HG02885 (cell line): ENCODE data around the gene USB1.

Experiments
- ATAC-seq: cut with Tn5 transposase; IDR thresholded peaks from one replicate; pipeline ENCODE4 v1.9.1; 2021; ENCODE audit warnings: mild to moderate bottlenecking; ENCODE audit not compliant: unreplicated experiment, poor library complexity

Gene USB1, protein sequence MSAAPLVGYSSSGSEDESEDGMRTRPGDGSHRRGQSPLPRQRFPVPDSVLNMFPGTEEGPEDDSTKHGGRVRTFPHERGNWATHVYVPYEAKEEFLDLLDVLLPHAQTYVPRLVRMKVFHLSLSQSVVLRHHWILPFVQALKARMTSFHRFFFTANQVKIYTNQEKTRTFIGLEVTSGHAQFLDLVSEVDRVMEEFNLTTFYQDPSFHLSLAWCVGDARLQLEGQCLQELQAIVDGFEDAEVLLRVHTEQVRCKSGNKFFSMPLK

DNA sequence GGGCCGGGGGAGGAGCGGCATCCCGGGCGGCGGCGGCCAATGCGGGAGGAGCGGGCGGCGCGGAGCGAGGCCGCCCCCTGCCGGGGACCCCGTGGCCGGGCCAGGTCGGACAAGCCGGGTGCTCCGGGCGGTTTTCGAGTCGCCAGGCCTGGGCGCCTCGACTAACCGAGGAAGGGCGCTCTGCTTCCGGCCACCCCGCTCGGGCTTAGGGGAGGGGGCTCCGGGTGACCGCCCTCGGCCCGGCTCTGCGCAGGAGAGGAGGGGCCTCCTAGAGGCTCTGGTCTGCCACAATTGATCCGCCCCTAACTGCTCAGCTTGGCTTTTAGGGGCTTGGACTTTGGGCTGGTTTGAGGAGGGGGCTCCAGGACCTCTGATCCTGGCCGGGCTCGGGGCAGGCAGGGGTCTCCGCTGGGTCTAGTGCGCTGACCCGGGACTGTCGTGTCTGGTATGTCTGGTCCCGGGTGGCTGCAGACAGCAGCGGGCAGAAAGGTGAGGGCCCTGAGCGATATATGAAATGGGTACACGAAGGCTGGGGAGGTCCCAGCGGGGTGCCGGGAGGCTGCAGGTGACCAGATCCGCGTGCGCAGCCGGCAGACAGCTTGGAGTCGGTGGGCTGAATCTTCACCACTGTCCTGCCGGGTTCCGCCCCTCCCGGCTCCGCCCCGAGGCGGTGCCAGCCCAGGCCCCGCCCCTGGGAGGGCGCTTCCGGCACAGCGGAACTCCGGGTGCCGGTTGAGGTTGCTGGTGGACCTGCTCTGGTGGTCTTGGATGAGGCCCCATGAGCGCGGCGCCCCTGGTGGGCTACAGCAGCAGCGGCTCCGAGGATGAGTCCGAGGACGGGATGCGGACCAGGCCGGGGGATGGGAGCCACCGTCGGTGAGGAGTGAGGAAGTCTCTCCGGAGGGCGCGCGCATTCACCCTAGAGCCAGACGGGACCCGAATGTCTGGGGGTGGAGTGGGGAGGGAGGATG is at the start of gene USB1:
USB1 (plus strand) TSS at position 702 of the 971 bp plus-strand sequence; CDS start at position 779, 77 bp downstream.
- ATAC-seq = peak; percentile 81

DNA sequence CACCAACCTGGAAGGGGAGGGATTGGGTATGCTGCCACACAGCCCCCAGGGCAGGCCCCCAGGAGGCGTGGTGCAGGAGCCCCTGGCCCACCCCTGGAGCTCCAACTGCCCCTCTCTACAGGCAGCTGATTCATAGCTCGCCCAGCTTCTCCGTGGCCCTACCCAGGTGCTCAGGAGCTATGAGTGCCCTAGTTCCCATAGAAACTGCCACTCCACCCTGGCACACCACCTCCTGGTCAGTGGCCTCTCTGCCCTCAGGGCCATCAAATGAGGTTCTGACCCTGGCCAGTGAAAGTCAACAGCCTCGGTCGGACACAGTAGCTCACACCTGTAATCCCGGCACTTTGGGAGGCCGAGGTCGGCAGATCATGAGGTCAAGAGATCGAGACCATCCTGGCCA is 48.3 kb upstream of the USB1 start:
- no peak for ATAC-seq

DNA sequence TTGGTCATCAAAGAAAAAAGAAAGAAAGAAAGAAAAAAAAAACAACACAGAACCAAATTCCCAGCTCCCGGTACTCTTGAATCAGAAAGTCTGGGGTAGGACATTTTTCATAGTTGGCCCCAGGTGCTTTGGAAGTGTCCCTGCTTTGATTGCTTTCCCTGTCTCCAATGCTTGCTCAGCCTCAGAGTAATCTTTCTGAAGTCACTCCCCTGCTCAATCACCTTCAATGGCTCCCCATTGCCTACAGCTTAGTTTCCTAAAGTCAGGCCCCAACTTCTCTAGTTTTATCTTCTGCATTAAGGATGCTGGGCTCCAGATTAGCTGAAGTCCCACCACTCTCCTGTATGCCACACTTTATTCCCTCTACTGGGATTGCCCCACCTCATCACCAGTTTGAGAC is 47.4 kb upstream of the USB1 start:
- ATAC-seq = no peak

DNA sequence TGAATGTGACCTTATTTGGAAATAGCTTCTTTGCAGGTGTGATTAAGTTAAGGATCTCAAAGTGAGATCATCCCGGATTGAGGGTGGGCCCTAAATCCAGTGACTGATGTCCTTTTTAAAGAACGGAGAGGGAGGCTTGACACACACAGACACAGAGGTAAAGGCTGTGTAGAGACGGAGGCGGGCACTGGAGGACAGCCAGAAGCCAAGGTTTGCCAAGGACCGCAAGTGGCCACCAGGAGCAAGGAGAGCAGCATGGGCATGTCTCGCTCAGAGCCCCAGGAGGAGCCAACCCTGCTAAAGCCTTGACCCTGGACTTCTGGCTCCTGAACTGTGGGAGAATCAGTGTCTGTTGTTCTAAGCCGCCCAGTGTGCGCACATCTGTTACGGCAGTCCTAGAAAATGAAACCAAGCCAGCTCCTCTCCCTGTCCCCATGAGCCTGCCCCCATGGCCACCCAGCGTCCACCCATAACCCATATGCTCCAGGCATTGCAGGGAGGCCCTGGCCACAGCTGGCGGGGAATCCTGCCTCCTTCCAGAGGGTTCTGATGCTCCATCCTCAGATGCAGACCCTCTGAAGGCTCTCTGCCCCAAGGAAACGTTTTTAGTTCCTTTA is 45.5 kb upstream of the USB1 start:
- ATAC-seq = no peak

DNA sequence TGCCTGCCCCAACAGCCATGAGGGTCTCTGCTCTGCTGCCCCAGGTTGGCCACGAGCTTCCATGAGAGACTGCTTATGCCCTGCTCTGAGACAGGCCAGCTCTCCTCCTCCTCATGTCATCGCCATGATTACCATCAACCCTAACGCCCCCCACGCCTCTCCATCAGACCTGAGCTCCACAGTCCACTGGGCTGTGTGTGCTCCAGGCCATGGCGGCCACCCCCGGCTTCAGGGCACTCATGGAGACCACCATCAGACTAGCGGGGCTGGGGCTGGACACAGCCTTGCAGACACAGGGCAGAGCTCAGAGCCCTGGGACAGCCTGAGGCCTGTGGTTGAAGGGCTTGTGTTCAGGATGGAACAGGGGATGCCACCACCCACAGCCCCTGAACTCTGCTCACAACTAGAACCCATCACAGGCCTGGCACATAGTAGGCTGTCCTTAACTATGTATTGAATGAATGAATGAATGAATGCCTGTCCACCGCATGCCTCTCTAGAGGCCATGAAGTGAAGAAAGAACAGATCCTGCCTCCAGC is 44.9 kb upstream of the USB1 start:
- no peak for ATAC-seq

DNA sequence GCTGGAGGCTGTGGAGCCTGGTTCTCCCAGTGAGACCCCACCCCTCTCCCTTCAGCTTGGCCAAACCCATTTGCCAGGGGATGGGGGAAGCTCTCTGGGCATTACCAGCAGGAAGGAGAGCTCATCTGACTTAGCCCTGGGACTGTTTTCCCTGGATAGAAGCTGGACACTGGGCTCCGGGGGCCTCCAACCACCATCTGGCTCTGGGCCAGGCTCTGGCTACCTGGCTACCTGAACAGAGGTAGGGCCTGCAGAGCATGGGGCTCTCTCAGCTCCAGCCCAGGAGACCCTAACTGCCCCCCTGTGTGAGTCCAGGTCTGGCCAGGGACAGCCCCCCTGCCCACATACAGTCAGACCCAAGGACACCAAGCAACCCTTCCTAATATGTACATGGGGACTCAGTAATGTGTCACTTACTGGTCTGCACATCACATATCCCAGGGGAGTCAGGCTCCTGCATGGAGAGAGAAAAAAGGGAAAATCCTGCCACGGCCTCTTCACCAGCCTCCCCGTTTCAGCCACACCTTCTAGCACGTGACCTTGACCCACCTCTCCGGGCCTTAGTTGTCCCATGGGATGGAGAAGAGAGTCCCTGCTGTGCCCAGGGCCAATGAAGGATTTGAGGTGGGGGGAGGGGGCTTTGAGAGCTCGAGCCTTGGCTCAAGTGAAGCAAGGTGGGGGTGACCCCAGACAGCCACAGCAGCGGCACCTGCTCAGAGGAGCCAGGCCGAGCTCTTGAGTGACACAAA is 44.1 kb upstream of the USB1 start:
- ATAC-seq = no peak

DNA sequence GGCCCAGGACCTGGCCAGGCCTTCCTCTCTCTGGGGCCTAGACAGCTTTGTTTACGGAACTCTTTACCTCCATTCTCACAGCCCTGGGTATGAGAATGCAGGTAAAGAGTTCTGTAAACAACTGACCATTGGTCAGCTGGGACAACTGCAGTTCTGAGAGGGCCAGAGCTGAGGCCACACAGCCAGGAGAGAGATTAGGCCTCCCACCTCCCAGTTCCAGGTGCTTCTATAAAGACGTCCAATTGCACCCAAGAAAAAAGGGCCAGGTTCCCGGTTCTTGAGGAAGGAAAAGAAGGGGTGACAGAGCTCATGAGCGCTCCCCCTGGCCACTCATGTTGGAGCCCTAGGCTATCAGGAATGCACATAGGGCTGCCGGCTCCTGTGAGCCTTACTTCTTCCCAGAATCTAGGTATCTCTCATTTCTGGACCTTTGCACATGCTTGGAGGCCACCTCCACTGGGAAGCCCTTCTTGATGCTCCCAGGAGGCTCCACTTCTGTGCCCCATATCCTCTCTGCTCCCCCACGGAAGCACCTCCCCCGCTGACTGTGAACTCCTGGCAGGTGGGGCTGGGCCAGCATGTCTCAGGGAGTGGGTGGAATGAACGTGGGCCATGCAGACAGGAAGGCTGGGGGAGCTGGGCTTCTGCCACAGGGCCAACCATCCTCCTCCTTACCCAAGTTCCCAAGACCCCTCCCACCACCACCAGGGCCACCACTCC is 43.4 kb upstream of the USB1 start:
- ATAC-seq = no peak

DNA sequence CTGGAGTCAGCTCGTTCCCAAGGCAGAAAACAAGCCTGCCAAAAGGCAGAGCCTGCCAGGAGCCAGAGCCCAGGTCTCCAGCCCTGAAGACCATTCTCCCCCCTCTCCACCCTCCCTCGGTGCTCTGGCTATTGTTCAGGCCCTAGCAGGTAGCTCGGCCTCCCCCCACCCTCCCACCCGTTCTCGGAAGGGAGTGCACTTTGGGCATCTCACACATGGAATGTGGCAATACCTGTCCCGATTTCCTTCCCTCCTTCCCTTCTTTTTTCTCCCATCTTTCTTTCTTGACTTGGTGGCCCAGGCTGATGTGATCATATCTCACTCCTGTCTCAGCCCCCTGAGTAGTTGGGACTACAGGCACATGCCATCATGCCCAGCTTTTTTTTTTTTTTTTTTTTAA is 42.7 kb upstream of the USB1 start:
- no peak for ATAC-seq

DNA sequence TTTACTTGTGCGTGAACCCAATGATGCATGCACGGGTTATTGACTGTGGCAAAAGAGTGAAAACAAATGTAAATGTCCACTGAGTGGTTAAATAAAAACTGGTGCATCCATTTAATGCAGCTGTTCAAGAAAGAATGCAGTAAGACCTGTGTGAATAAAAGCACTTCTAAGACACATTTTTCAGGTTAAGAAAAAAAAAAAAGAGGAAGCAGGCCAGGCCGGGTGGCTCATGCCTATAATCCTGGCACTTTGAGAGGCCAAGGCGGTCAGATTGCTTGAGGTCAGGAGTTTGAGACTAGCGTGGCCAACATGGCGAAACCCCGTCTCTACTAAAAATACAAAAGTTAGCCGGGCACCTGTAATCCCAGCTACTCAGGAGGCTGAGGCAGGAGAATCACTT is 42.1 kb upstream of the USB1 start:
- ATAC-seq = no peak

DNA sequence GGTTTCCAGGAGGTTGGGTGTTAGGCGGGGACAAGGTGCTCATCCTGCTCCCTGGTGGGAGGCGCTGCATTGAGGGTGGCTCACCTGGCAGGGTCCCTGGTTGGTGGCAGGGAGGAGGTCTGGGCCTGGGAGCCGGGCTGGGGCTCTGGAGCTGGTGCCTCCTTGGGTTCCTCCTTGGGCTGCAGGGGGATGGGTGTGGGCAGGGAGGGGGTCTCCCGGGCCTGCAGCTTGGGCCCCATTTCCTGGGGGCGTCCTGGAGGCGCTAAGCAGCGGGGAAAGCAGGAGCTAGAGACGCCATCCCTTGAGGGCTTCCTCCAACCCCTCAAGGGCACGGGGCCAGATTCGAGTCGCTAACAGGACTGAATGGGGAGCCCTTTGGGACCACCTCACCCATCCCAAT is 41.4 kb upstream of the USB1 start:
- ATAC-seq = no peak

DNA sequence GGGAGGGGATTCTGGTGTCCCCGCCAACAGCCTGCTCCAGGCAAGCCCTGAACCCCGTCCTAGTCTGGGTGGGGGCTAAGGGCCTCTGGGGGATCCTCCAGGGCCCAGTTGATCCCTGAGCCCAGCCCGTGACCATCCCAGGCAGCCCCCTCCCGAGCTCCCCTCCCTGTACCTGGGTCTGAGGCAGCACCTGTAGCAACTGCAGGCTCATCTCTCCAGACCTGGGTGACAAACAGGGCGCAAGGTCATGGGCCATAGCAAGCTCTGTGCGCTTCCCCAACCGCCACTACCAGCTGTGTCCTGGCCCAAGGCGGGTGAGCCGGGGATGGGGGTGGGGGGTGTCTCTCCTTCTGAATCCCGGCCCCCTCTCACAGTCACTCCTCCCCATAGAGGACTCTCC is 40.9 kb upstream of the USB1 start:
- no peak for ATAC-seq

DNA sequence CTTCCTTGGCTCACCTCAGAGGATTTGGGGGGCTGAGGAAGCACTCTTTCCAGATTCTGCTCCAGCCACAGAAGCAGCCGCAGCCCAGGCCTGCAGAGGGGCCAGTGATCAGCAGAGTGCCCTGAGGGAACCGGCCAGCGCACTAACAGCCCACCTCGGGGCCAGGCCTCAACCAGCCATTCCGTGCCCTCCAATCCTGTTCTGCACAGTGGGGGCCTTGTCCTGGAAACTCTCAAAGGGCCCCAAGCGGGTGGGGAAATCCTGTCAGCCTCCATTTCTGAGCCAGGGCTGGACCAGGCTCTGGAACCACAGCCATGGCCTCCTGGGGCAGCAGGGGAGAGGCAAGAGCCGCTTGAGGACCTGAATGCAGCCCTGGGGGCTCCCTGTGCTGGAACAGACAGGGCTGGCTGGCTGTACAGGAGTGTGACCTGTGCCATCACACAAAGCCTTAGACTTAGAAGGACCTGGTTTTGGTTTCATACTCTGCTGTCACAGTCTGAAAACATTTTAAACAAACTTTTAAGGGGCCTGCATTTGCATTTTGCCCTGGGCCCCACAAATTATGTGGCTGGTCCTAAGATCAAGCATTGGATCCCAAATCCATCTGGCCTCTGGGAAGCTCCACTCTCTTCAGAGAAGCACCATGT is 40.3 kb upstream of the USB1 start:
- ATAC-seq = no peak

DNA sequence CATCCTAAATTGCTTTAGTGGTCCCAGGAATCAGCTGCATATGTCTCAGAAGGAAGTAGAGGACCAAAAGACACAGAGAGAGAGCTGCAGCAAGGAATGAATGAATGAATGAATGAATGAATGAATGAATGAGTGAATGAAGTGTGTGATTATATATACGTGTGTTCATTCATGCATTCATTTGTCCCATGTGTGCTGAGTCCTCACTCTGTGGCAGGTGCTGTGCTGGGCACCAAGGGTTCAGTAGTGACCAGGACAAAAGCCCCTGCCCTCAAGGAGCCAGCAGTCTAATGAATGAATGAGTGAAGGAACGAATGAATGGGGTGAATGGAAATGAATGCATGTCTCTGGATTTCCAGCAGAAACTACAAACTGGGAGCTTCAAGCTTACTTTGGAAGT is 39.7 kb upstream of the USB1 start:
- ATAC-seq = no peak

DNA sequence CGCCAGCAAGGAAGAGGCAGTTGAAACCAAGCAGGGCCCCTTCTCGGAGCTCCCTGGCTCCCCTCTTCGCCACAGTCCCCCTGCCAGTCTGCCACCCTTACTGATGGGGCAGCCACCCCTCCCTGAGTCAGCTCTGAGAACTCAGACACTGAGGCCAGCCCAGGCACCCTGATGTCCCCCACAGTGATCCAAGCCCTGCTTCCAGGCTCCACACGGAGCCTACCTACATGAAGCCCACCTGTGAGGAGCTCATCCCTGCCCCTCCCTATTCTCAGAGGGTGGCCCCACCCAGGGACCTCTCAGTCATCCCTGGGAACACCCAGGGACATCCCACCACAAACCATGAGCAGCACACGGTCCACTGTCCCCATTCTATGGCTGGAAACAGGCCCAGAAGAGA is 39.2 kb upstream of the USB1 start:
- no peak for ATAC-seq

DNA sequence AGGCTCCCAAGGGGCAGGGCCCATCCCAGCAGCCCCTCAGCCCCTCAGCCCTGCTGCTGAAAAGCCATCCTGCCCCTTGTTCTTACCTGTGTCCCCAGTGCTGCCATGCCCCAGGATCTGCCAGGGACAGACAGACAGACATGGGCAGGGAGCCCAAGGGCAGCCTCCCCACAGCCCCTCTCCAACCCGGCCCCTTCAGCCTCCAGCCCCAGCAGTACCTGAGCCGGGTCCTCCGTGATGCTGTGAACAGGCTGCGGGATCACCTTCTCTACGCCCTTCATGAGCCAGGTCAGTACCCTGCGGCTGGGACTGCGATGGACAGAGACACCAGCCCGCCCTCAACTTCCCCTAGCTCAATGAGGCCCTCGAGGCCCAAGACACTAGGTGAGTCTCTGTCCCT is 38.5 kb upstream of the USB1 start:
- ATAC-seq = no peak

DNA sequence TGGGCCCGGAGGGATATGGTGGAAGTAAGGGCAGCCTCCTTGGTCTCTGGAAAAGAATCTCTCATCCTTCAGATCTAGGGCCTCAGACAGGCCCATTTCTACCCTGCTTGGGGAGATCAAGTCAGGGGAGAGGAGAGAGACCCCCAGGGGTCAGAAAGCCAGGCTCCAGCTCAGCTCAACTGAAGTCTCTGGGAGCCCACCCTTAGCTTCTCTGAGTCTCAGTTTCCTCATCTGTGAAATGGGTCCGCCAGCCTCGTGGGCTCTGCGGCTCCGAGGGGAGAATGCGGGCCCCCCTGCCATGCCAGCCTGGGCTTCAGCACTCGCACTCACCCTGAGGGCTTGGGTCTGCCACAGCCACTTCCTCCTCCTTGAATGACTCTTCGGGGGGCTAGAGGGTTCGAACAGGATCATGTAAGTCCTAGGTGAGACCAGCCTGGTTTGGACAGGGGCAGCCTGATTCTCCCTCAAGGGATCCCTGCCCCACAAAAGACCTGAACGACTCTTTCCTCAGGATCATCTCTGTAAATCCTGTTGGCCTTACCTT is 37.0 kb upstream of the USB1 start:
- no peak for ATAC-seq

DNA sequence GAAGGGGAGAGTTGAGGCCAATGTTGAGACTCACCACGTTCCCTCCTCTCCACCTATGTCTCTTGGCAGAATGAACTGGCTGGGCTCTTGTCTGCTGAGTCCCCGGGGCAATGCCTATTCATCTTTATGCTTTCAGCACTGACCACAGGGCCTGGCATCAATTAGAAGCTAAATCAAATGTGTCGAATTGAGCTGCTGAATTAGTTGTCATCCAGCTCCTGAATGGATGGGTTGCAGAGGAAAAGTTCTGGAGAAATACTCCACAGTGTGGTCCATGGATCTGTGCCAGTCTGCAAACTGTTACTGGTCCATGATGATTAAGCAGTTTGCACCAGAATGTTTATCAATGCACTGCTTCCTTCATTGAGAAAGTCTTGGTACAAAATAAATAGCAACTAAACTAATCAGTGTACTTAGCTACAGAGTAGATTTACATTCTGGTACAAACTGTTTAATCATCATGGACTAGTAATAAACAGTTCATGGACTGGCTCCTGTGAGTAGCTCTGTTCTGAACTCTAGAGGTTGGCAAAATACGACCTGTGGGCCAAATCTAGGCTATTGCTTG is 34.9 kb upstream of the USB1 start:
- no peak for ATAC-seq

DNA sequence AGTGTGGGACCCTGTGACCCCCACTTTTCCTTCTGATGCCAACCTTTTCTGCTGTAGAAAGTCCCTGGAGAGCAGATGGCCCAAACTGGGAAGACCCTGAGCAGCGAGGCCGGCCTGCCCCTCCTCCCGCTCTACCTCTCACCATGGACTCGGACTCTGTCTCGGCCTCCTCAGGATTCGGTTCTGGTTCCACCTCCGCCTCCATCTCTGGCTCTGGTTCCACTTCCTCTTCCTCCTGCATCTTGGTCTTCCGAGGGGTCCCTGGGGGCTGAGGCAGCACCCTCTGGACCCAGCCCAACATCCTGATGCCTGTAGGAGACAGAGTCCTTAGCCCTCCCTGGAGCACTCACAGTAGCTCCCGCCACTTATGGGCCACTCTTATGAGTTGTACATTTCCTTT is 34.2 kb upstream of the USB1 start:
- no peak for ATAC-seq

DNA sequence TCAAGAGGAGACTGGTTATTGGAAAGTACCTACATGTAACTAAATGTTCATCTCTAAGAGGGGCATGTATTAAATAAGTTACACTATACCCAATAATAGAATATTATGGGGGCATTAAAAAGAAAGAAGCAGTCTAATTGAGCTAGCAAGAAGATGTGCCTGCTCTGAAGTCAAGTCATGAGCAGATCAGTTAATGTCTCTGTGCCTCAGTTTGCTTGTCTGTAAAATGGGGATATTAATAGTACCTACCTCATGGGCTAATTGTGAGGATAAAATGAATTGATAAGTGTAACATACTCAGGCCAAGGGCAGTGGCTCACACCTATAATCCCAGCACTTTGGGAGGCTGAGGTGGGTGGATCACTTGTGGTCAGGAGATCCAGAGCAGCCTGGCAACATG is 33.3 kb upstream of the USB1 start:
- no peak for ATAC-seq
